CD4-positive, alpha-beta T cell (primary cell): ENCODE data around the gene TNRC6A. TPM values are rescaled to one million over a fixed set of nuclear protein-coding genes. Genes with fewer than 3 reads are reported as not detected.

Experiments used
- ATAC-seq: fragments of 200-7000 bp; cut with Tn5 transposase; one replicate; pipeline ENCODE4 v1.10.0; 2022; ENCODE audit warnings: mild to moderate bottlenecking; ENCODE audit not compliant: poor library complexity
- CTCF ChIA-PET: fragments of 350-600 bp; sonication (Branson Sonifier 250); formaldehyde crosslinking; loops from one replicate; lab custom pipeline; 2021; ENCODE audit warnings: antibody characterized with exemption, inconsistent platforms; lab: Charles Lee
- POLR2A ChIA-PET: fragments of 350-600 bp; sonication (Branson Sonifier 250); formaldehyde crosslinking; loops from one replicate; lab custom pipeline; 2021; ENCODE audit warnings: antibody characterized with exemption, inconsistent platforms; lab: Charles Lee
- DNase-seq, 14 experiments: peaks; one replicate each; pipeline ENCODE4 v3.0.0-alpha.2; 2013 to 2020; ENCODE audit warnings: mixed read lengths in 2 of 14
- H3K27ac ChIP-seq, 2 donors: one replicate each; pipeline versions ENCODE4 v1.5.1 to v1.7.0; 2013; ENCODE audit warnings: low read length in 2 of 2, low read depth in 1 of 2, mild to moderate bottlenecking in 1 of 2
- H3K27me3 ChIP-seq, 2 experiments: 1 replicate in 1 of 2; 2 replicates in 1 of 2; pipeline versions ENCODE4 v1.6.1 to v1.7.0; 2013; ENCODE audit warnings: low read length in 2 of 2, control low read depth in 1 of 2, mild to moderate bottlenecking in 1 of 2, moderate library complexity in 1 of 2; ENCODE audit not compliant: insufficient read depth in 2 of 2, control insufficient read depth in 1 of 2
- H3K36me3 ChIP-seq: one replicate; pipeline ENCODE4 v1.6.1; 2013; ENCODE audit warnings: low read length, control low read depth; ENCODE audit not compliant: insufficient read depth
- H3K4me1 ChIP-seq: one replicate; pipeline ENCODE4 v1.6.1; 2013; ENCODE audit warnings: low read length, control low read depth; ENCODE audit not compliant: insufficient read depth
- H3K4me3 ChIP-seq: one replicate; pipeline ENCODE4 v1.5.1; 2013; ENCODE audit warnings: mild to moderate bottlenecking, low read length, moderate library complexity
- H3K9me3 ChIP-seq, 2 experiments: 1 replicate in 1 of 2; 2 replicates in 1 of 2; pipeline versions ENCODE4 v1.6.1 to v1.7.0; 2013; ENCODE audit warnings: low read length in 2 of 2, mild to moderate bottlenecking in 2 of 2, control low read depth in 1 of 2, moderate library complexity in 1 of 2; ENCODE audit not compliant: control insufficient read depth in 1 of 2, insufficient read depth in 1 of 2
- H3K27ac Mint-ChIP-seq: one replicate; pipeline ENCODE4 v1.8.0; 2020; ENCODE audit warnings: mixed read lengths
- H3K27me3 Mint-ChIP-seq: one replicate; pipeline ENCODE4 v1.8.0; 2021; ENCODE audit warnings: mixed read lengths
- H3K36me3 Mint-ChIP-seq: one replicate; pipeline ENCODE4 v1.8.0; 2021; ENCODE audit warnings: low read depth, mixed read lengths
- H3K4me1 Mint-ChIP-seq: one replicate; pipeline ENCODE4 v1.8.0; 2021; ENCODE audit warnings: low read depth, mixed read lengths
- H3K4me3 Mint-ChIP-seq: one replicate; pipeline ENCODE4 v1.8.0; 2020; ENCODE audit warnings: mild to moderate bottlenecking, mixed read lengths
- H3K9me3 Mint-ChIP-seq: one replicate; pipeline ENCODE4 v1.8.0; 2020; ENCODE audit warnings: mixed read lengths
- CTCF ChIP-seq: fragments of 200-600 bp; IDR thresholded peaks from one replicate; pipeline ENCODE4 v1.8.0; 2022; ENCODE audit warnings: antibody characterized with exemption, mild to moderate bottlenecking
- intact Hi-C, 2 experiments: fragments of 100-400 bp; cut with DNase I in 1 of 2; cut with micrococcal nuclease in 1 of 2; formaldehyde crosslinking; loops; one replicate each; pipeline versions ENCODE4 v1.15.1 to v1.9.0; 2023 to 2025; cut with DNase I, micrococcal nuclease
- total RNA-seq, 174 experiments: library from RNA in 2 of 174; stranded (reverse) in 2 of 174; gene quantifications; one replicate each; pipeline ENCODE4 v1.2.3 and lab custom pipeline; 2021 to 2026

TNRC6A gene
- total RNA-seq, 2 experiments from 2014 or later, result 70.4 to 74.6 TPM

DNA sequence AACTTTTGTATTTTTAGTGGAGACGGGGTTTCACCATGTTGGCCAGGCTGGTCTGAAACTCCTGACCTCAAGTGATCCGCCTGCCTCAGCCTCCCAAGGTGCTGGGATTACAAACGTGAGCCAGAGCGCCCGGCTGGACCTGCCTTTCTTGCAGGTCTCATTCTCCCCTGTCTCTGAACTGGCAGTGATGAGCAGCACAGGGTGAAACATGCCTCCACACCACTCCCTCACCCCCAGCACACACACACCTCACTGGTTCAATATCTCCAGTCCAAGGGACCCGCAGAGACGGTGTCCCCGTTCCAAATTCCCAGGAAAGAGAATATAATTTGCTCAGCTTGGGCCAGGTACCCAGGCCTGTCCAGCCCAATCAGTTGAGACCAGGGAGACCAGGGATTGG is 139.6 kb downstream of the TNRC6A start:
- no peaks in the 10 kb centered on the region for H3K27me3 ChIP-seq
- Mint-ChIP-seq H3K27me3 (peaks cover 4% of the 10 kb centered on the region), H3K27ac (no peak overlapping the region), H3K9me3 (peaks cover 6% of the 10 kb centered on the region), H3K36me3 (peaks cover 4% of the 10 kb centered on the region), H3K4me3 (no peak overlapping the region), H3K4me1 (no peaks in the 10 kb centered on the region)
- no peak for TF ChIP-seq CTCF
- intact Hi-C loops, result no loop called here
- H3K27ac ChIP-seq, result no peak overlapping the region
- no peaks in the 10 kb centered on the region for H3K4me1 ChIP-seq
- H3K36me3 ChIP-seq, result no peaks in the 10 kb centered on the region
- no peak for ATAC-seq
- peaks cover 0 to 1% of the 10 kb centered on the region in 2 experiments for H3K9me3 ChIP-seq
- POLR2A ChIA-PET, result no interaction called here
- CTCF ChIA-PET, result interaction anchor here (0.7 kb wide), 1 partner anchor 228 kb away, joined by 4 read pairs; no protein-coding TSS in a partner anchor
- no peak for DNase-seq
- no peak overlapping the region for H3K4me3 ChIP-seq

GRCh38 chr16:24871891-24872290 is 142.4 kb downstream of the TNRC6A start:
- H3K4me3 Mint-ChIP-seq, result no peak overlapping the region
- Histone ChIP-seq H3K4me3 (no peak overlapping the region), H3K27ac (no peak overlapping the region), H3K9me3 (no peaks in the 10 kb centered on the region), H3K27me3 (no peaks in the 10 kb centered on the region), H3K4me1 (no peaks in the 10 kb centered on the region), H3K36me3 (no peaks in the 10 kb centered on the region)
- H3K27ac Mint-ChIP-seq, result no peak overlapping the region
- ATAC-seq (no peak), DNase-seq (no peak)
- intact Hi-C loops, result no loop called here
- CTCF ChIA-PET, result no interaction called here
- no peaks in the 10 kb centered on the region for H3K36me3 Mint-ChIP-seq
- H3K9me3 Mint-ChIP-seq, result no peaks in the 10 kb centered on the region
- TF ChIP-seq CTCF, result no peak
- peaks cover 5% of the 10 kb centered on the region for H3K27me3 Mint-ChIP-seq
- H3K4me1 Mint-ChIP-seq, result no peaks in the 10 kb centered on the region
- POLR2A ChIA-PET, result no interaction called here

DNA sequence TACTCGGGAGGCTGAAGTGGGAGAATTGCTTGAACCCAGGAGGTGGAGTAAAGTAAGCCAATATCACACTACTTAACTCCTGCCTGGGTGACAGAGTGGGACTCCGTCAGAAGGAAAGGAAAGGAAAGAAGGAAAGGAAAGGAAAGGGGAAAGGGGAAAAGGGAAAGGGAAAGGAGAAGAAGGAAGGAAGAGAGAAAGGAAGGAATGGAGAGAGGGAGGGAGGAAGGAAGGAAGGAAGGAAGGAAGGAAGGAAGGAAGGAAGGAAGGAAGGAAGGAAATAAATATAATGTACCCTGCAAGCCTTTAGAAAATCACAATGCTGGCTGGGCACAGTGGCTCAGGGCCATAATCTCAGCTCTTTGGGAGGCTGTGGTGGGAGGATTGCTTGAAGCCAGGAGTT is 143.6 kb downstream of the TNRC6A start:
- Mint-ChIP-seq H3K27me3 (peaks cover 5% of the 10 kb centered on the region), H3K36me3 (no peaks in the 10 kb centered on the region), H3K4me1 (no peaks in the 10 kb centered on the region), H3K4me3 (no peak overlapping the region), H3K9me3 (no peaks in the 10 kb centered on the region), H3K27ac (no peak overlapping the region)
- POLR2A ChIA-PET, result no interaction called here
- DNase-seq (no peak), ATAC-seq (no peak)
- Histone ChIP-seq H3K4me1 (no peaks in the 10 kb centered on the region), H3K36me3 (no peaks in the 10 kb centered on the region), H3K9me3 (no peaks in the 10 kb centered on the region), H3K27me3 (no peaks in the 10 kb centered on the region), H3K27ac (no peak overlapping the region), H3K4me3 (no peak overlapping the region)
- CTCF ChIA-PET, result no interaction called here
- no peak for TF ChIP-seq CTCF
- intact Hi-C loops, result no loop called here
